GM10248 (cell line): ENCODE data around the gene ZNF816.
"Not testable (repeated sequence)": the region's sequence is repeated elsewhere in the genome, so short reads cannot be mapped to it uniquely, and the experiment has no call there.

ENCODE experiments used
- CTCF ChIA-PET: fragments of 300-600 bp; sonication (Branson Sonifier 250); formaldehyde crosslinking; extraction: SDS; loops from one replicate; lab custom pipeline; 2021; ENCODE audit warnings: antibody characterized with exemption; lab: Yijun Ruan, JAX
- POLR2A ChIA-PET: fragments of 350-650 bp; sonication (Branson Sonifier 250); formaldehyde crosslinking; extraction: SDS; loops from one replicate; lab custom pipeline; 2020; ENCODE audit warnings: antibody characterized with exemption; lab: Yijun Ruan, JAX
- DNase-seq: peaks from one replicate; pipeline ENCODE4 v3.0.0; 2012; ENCODE audit errors: extremely low spot score
- TF ChIP-seq, protein P1 (sequence below): IDR thresholded peaks from 2 replicates; pipeline ENCODE4 v1.5.1; 2012; ENCODE audit warnings: mild to moderate bottlenecking, low read depth; ENCODE audit errors: extremely low read depth, missing control alignments, control extremely low read depth

ZNF816 gene

DNA sequence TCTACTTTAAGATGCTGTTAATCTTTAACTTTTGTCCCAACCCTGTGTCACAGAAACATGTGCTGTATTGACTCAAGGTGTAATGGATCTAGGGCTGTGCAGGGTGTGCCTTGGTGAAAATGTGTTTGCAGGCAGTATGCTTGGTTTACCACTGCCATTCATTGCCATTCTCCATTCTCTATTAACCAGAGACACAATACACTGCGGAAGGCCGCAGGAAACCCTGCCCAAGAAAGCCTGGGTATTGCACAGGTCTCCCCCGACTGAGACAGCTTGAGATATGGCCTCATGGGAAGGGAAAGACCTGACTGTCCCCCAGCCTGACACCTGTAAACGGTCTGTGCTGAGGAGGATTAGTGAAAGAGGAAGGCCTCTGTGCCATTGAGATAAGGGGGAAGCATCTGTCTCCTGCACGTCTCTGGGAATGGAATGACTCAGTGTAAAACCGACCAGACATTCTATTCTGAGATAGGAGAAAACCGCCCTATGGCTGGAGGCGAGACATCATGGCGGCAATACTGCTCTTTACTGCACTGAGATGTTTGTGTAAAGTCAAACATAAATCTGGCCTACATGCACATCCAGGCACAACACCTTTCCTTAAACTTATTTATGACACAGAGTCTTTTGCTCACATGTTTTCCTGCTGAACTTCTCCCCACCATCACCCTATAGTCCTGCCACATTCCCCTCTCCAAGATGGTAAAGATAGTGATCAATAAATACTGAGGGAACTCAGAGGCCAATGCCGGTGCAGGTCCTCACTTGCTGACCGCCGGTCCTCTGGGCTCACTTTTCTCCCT is 26.3 kb downstream of the ZNF816 start:
- no peak for DNase-seq
- TF ChIP-seq, protein P1, sequence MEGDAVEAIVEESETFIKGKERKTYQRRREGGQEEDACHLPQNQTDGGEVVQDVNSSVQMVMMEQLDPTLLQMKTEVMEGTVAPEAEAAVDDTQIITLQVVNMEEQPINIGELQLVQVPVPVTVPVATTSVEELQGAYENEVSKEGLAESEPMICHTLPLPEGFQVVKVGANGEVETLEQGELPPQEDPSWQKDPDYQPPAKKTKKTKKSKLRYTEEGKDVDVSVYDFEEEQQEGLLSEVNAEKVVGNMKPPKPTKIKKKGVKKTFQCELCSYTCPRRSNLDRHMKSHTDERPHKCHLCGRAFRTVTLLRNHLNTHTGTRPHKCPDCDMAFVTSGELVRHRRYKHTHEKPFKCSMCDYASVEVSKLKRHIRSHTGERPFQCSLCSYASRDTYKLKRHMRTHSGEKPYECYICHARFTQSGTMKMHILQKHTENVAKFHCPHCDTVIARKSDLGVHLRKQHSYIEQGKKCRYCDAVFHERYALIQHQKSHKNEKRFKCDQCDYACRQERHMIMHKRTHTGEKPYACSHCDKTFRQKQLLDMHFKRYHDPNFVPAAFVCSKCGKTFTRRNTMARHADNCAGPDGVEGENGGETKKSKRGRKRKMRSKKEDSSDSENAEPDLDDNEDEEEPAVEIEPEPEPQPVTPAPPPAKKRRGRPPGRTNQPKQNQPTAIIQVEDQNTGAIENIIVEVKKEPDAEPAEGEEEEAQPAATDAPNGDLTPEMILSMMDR, result no peak
- ChIA-PET POLR2A (no interaction called here), CTCF (interaction anchor here (0.9 kb wide), 1 partner anchor 7 kb away, joined by 3 read pairs; no protein-coding TSS in a partner anchor)

DNA sequence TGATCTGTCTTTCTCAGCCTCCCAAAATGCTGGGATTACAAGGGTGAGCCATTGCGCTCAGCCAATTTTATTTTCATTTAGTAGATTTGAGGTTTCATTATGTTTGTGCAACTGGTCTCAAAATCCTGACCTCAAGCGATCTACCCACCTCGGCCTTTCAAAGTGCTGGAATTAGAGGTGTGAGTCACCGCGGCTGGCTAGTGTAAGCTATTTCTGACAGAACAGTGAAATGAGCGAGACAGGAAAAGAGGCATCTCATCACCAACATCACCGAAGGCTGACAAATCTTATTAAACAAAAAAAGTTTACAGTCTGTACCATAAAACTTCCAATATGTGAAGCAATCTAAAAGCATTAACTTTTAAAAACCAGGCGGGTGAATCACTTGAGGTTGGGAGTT is 27.2 kb downstream of the ZNF816 start:
- POLR2A ChIA-PET, result no interaction called here
- TF ChIP-seq, protein P1, result no peak
- no peak for DNase-seq
- CTCF ChIA-PET, result no interaction called here

- POLR2A ChIA-PET, CTCF ChIA-PET, DNase-seq: not testable (repeated sequence)
These were observed 38.0 kb downstream of the ZNF816 start for GRCh38 chr19:52924641-52925040.

GRCh38 chr19:52923778-52924593 is 38.7 kb downstream of the ZNF816 start:
- ChIA-PET CTCF (no interaction called here), POLR2A (no interaction called here)

GRCh38 chr19:52922841-52923777 is 39.6 kb downstream of the ZNF816 start, which contains the start of gene ZNF888:
ZNF888 (minus strand) TSS chr19:52923428; CDS start chr19:52917873, 5,555 bp downstream.
- CTCF ChIA-PET, result no interaction called here
- TF ChIP-seq, protein P1, result no peak
- DNase-seq, result peak; percentile 92
- POLR2A ChIA-PET, result no interaction called here

More at GRCh38 chr19:52923778-52924593, 38.7 kb downstream of the ZNF816 start:
- TF ChIP-seq, protein P1, result no peak
- no peak for DNase-seq

DNA sequence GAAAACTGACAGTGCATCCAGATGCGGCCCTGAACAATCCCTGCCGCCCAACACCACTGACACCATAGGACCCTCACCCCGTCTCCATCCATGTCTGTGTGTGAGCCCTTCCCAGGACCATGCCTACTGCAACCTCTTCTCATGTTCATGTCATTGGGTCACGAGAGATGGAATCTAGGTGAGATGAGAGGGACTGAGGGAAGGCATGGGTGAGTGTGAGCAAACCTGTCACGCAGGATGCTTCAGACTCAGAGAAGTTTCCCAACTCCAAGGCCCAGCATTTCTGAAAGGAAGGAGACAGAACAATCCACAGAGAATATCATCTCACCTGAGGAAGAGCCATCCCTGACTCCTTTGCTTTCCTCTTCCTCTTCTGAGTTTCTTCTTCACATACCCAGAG is 45.1 kb downstream of the ZNF816 start:
- POLR2A ChIA-PET, result interaction anchor here (0.5 kb wide), 1 partner anchor 1494 kb away, joined by 6 read pairs; no protein-coding TSS in a partner anchor
- TF ChIP-seq, protein P1, result no peak
- CTCF ChIA-PET, result interaction anchor here (0.9 kb wide), 1 partner anchor 34 kb away, joined by 3 read pairs; no protein-coding TSS in a partner anchor
- no peak for DNase-seq
